OCI-LY3 (cell line): ENCODE data around the gene ELOF1.

Source experiments
- CTCF ChIP-seq: fragments of 200-600, 300-600 bp; sonication (generic); IDR thresholded peaks from 2 replicates; pipeline ENCODE4 v1.5.1; 2014; ENCODE audit warnings: antibody characterized with exemption, low read length, low read depth
- EZH2phosphoT487 ChIP-seq: fragments of 200-600 bp; shearing (Covaris generic); IDR thresholded peaks from 2 replicates; pipeline ENCODE4 v1.6.1; 2018; ENCODE audit warnings: antibody characterized with exemption, mixed run types, low read depth

GRCh38 chr19:11597202-11598102, 38.4 kb upstream of the ELOF1 start, which contains the start of gene ZNF627:
- no peak for TF ChIP-seq CTCF
- no peak for TF ChIP-seq EZH2phosphoT487
